ENCODE data around the gene STXBP6.
"Not testable (repeated sequence)": the region's sequence is repeated elsewhere in the genome, so short reads cannot be mapped to it uniquely, and the experiment has no call there.

STXBP6 gene

DNA sequence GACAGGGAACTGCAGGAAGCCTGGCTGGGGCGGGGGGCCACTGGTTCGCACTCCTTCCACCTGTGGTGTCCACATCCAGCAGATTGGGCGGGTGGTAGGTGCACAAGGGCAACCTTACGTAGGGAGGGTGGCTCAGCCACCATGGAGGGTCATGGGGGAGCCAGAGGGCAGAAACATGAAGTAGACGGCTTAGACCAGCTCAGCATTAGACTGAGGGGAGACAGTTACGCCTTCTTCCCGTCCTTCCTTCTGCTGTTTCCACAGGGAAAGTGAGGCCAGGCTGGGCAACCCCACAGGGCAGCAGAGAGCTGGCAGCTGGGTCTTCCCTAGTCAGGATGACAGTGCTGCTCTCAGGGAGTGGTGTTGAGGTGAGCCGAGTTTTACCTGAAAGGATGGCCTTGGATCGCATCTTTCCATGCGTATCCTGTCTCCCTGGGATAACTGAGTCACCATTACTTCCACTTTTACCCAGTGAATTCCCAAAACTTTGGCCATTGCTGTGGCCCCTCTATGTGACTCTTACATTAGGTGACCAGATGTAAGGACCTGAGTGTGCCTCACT, 245.9 kb downstream of the STXBP6 start:
- no peak for DNase-seq (ENCODE audit: low spot score)
- H3K27ac ChIP-seq: no peak overlapping the region
- H3K4me3 ChIP-seq: no peak overlapping the region
- TF ChIP-seq, protein P1, sequence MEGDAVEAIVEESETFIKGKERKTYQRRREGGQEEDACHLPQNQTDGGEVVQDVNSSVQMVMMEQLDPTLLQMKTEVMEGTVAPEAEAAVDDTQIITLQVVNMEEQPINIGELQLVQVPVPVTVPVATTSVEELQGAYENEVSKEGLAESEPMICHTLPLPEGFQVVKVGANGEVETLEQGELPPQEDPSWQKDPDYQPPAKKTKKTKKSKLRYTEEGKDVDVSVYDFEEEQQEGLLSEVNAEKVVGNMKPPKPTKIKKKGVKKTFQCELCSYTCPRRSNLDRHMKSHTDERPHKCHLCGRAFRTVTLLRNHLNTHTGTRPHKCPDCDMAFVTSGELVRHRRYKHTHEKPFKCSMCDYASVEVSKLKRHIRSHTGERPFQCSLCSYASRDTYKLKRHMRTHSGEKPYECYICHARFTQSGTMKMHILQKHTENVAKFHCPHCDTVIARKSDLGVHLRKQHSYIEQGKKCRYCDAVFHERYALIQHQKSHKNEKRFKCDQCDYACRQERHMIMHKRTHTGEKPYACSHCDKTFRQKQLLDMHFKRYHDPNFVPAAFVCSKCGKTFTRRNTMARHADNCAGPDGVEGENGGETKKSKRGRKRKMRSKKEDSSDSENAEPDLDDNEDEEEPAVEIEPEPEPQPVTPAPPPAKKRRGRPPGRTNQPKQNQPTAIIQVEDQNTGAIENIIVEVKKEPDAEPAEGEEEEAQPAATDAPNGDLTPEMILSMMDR (IDR thresholded peaks at IDR 0.05): no peak

DNA sequence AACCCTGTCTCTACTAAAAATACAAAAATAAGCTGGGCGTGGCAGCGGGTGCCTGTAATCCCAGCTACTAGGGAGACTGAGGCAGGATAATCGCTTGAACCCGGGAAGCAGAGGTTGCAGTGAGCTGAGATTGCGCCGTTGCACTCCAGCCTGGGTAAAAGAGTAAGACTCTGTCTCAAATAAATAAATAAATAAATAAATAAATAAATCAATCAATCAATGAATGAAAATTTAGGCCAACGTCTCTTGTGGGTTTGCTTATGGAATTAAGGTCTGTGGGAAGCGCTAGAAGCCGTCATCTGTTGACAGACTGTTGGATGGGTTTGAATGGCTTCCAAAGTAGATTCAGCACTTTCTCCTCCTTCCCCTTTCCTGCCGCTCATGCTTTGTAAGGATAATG, 246.5 kb downstream of the STXBP6 start:
- H3K27ac ChIP-seq; DNase-seq (ENCODE audit: low spot score); H3K4me3 ChIP-seq: not testable (repeated sequence)

DNA sequence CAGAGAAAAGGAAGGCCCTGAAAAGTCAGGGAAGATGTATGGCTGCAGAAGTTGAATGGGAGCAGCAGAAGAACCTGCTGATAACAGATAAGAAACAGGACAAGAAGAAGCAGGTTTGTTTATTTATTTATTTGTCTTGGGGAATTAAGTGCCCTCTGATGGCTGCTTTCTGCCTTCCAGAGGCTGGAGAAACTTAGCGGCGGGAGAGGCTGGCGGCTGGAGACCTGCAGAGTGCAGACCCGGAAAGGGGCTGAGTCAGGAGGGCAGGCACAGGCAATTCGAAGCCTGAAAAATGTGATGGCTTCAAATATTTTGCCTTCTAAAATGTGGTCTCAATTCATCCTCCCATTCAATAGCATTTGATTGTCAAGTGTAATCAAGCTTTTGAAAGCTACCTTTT, 247.7 kb downstream of the STXBP6 start:
- TF ChIP-seq, protein P1 (IDR thresholded peaks at IDR 0.05): no peak
- no peak overlapping the region for H3K4me3 ChIP-seq
- no peak for DNase-seq (ENCODE audit: low spot score)
- no peak overlapping the region for H3K27ac ChIP-seq

DNA sequence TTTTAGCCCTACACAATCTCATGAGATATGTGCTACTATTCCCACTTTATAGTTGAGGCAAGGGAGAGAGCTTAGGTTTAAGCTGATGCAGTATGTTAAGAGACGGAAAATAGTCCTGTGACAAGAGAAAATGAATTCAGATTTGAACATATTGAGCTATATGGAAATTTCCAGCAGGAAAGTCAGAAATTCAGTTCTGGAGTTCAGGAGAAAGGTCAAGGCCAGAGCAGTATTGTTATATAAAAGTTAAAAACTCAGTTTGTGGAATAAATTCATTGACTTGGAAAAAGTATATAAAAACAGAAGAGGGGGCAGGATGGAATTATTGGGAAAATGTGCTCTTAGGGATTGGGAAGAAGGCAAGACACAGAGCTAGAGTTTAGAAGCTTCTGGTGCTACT, 248.9 kb downstream of the STXBP6 start:
- TF ChIP-seq, protein P1 (IDR thresholded peaks at IDR 0.05): no peak
- H3K4me3 ChIP-seq: no peak overlapping the region
- DNase-seq (ENCODE audit: low spot score): no peak
- no peak overlapping the region for H3K27ac ChIP-seq

DNA sequence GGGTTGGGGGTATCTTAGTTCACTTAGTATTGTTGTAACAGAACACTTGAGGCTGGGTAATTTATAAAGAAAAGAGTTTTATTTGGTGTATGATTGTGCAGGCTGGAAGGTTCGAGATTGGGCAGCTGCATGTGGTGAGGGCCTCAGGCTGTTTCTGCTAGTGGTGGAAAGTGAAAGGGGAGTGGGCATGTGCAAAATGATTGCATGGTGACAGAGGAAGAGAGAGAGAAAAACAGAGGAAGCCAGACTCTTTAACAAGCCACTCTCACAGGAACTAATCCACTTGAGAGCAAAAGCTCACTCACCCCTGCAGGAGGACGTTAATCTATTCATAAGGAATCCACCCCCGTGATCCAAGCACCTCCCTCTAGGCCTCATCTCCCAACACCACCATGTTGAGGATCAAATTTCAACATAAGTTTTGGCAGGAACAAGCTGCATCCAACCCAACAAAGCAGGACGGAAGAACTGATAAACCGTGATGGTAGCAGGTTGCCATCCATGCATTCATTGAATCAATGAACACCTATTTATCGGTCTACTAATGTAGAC, 251.0 kb downstream of the STXBP6 start:
- H3K4me3 ChIP-seq: no peak overlapping the region
- no peak overlapping the region for H3K27ac ChIP-seq
- TF ChIP-seq, protein P1 (IDR thresholded peaks at IDR 0.05): no peak
- no peak for DNase-seq (ENCODE audit: low spot score)

DNA sequence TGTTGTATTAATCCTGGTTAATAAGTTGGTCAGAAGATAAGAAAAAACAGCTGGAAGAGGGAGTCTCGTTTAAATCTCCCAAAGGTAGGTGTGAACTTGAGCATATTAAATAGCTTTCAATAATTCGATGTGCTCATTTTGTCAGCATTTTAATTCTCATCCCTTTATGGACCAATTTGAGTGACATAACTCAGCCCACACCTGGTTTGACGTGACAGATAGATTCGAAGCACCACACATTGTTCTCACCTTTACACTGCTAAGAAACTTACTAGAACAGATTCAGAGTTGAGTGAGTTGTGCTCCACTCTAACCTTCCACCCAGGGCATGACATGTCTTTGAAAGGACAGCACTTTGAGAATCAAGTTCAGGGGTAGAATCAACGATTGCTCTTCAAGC, 254.5 kb downstream of the STXBP6 start:
- Histone ChIP-seq H3K27ac (no peak overlapping the region), H3K4me3 (no peak overlapping the region)
- no peak for DNase-seq (ENCODE audit: low spot score)
- TF ChIP-seq, protein P1 (IDR thresholded peaks at IDR 0.05): no peak

DNA sequence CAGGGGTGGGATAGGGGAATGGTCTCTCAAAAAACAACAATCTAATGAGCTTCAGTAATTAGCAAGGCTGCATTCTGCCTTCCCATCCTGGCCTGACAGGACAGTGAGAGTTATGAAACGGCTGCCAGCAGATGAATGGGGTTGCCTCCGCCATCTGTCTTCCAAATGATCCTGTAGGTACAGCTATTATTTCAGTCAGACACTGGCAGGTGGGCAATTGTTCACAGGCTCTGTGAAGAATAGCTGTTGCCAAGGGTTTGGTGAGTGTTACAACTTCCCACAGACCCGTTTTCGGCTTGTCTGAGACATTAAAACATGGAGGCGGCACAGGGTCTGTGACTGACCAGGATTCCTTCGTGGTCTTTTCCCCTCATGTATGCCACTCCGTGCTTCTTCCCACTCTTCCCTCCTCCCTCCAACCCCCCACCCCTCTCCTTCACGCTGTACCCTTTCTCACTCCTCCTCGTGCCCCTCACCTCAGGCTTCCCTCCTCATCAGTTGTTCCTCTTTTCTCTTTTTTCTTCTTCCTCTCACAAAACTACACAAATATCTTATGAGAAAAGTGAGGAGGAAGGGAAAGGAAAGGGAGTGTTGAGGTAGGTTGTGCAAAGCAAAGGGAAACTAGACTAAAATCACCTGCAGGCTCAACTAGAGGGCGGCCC, 255.2 kb downstream of the STXBP6 start:
- TF ChIP-seq, protein P1 (IDR thresholded peaks at IDR 0.05): no peak
- DNase-seq (ENCODE audit: low spot score): no peak

More for the DNA sequence above, 255.2 kb downstream of the STXBP6 start:
- Histone ChIP-seq H3K27ac (no peak overlapping the region), H3K4me3 (no peak overlapping the region)

All from coronary artery (tissue), 2 donors.